GM12864 (cell line): Measurements from ENCODE around the gene BUD23.
"Not testable (repeated sequence)": the region's sequence is repeated elsewhere in the genome, so short reads cannot be mapped to it uniquely, and the experiment has no call there.

Experiments
- DNase-seq: peaks from one replicate; pipeline ENCODE4 v3.0.0-alpha.2; 2011; ENCODE audit warnings: low read depth
- H3K4me3 ChIP-seq: 2 replicates; pipeline ENCODE4 v1.5.1; 2011; ENCODE audit warnings: mild to moderate bottlenecking, low read depth, low read length, control low read depth
- TF ChIP-seq, protein P1 (sequence below): IDR thresholded peaks from 2 replicates; pipeline ENCODE4 v1.5.1; 2011; ENCODE audit warnings: low read depth, mild to moderate bottlenecking, moderate library complexity, low read length, control low read depth, inconsistent platforms; ENCODE audit errors: missing control alignments

BUD23 gene

DNA sequence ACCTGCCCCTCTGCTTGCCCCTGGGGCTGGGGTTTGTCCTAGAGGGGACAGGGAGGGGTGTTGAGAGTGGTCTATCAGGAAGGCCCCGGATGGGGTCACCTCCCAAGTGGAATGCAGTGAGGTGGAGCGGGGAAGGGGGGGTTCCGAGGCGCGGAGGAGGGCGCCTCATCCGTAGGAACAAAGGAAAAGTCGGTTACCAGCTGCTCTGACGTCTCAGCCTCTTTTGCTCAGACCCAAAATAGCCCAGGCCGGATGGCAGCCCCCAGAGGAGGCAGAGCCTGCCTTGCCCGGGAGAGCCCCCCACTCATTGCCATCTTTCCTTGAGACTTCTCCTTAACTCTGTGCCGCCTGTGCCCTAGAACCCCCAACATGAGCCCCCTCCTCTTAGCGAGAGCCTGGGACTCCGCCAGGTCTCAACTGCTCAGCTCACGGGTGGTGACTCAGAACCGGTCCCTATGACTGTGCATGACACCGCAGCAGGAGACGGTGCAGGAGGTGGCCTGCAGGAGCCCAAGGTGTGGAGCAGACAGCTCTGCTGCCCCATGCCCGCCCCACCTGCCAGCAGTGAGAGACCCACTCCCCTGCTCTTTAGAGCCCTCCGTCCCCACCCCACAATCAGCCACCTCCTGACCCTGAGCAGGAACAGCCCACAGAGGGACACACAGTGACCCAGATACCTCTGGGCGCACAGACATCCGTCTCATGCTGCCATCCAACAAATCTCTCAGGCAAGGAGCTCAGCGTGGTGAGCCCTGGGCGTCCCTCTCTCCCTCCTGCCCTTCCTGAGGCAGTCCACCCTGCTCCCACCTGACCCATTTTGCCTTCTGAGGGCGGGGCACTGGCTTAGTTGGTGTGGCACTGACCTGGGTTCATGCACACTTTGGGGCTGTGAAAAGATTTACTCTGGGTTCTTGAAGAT is 23.0 kb downstream of the BUD23 start:
- no peak for DNase-seq
- no peak overlapping the region for H3K4me3 ChIP-seq
- TF ChIP-seq, protein P1, sequence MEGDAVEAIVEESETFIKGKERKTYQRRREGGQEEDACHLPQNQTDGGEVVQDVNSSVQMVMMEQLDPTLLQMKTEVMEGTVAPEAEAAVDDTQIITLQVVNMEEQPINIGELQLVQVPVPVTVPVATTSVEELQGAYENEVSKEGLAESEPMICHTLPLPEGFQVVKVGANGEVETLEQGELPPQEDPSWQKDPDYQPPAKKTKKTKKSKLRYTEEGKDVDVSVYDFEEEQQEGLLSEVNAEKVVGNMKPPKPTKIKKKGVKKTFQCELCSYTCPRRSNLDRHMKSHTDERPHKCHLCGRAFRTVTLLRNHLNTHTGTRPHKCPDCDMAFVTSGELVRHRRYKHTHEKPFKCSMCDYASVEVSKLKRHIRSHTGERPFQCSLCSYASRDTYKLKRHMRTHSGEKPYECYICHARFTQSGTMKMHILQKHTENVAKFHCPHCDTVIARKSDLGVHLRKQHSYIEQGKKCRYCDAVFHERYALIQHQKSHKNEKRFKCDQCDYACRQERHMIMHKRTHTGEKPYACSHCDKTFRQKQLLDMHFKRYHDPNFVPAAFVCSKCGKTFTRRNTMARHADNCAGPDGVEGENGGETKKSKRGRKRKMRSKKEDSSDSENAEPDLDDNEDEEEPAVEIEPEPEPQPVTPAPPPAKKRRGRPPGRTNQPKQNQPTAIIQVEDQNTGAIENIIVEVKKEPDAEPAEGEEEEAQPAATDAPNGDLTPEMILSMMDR: no peak

DNA sequence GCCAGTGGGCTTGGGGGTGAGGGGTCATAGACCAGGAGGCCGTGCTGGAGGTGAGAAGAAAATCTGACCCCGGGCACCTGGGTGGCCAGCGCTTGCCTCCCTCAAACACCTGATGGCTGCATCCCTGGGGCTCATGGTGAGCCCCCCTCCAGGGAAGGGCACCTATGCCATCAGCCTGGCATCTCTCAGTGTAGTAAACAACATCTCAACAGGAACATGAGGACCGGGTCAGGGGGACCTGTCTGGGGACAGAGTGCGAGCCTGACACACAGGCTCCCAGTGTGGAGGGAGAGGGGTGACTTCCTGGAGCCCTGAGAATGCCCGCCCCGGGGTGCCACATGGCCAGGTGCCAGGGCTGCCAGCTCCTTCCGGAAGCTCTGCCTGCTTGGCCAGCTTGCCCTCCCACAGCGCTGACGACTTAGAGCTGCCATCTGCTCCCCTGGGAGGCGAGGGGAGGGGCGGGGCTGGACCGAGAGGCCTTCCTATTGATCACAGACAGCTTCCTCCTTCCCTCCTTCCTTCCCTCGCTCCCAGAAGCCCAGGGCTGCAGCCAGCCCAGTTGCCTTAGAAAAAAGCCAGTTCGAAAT is 23.7 kb downstream of the BUD23 start:
- no peak overlapping the region for H3K4me3 ChIP-seq
- TF ChIP-seq, protein P1: no peak
- DNase-seq: no peak

DNA sequence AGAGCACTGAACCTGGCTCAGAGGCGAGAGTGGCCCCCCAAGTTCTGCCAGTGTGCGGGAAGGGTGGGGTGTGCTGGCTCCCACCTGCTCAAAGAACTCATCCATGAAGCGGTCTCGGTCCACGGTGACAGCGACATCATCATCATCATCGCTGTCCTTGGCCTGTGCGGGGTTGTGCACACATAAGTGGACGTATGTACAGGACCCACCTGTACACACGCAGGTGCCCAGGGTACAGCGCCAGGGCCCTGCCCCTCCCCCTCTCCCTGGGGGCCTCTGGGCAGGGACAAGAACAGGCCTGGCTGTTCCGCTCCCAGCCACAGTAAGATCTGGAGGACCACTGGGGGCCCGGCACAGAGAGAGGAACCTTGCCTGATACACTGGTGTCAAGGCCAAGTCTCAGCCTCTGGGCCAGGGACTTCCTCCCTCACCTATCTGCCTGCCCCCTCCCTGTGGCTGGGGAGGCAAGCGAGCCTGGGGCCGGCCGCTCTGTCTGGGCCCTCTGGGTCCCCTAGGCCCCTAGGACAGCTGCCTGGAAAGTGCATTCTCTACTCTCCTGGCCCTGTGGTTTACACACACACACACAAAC is 25.7 kb downstream of the BUD23 start:
- H3K4me3 ChIP-seq: no peak overlapping the region
- DNase-seq: no peak
- TF ChIP-seq, protein P1: no peak

DNA sequence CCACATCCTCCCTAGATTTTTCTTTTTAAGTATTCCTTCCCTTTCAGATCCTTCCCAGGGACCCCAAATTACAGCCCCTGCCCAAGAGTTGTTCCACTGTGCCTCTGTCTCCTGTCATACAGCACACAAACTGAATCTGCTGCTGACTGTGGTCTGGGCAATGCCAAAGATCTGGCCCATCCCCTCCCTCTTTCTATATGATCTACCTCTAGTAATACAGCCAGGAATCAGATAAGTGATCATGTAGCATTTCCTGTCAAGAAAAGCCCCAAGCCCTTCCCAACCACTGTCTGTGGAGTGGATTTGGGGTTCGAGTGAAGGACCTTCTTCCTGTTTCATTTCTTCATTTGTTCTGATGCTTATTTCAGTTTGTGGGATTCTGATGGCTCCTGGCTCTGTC is 29.4 kb downstream of the BUD23 start:
- H3K4me3 ChIP-seq: no peak overlapping the region
- DNase-seq: no peak
- TF ChIP-seq, protein P1: no peak

DNA sequence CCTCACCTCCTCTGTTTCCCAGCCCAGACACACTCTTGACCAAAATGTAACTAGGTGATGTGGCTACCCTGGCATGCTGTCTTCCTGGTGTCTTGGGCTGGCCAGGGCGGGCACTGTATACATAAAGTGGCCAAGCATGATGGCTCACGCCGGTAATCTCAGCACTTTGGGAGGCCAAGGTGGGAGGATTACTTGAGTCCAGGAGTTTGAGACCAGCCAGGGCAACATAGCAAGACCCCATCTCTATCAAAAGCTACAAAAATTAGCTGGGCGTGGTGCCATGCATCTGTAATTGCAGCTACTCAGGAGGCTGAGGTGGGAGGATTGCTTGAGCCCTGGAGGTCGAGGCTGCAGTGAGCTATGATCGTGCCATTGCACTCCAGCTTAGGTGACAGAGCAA is 29.9 kb downstream of the BUD23 start:
- DNase-seq, H3K4me3 ChIP-seq: not testable (repeated sequence)

DNA sequence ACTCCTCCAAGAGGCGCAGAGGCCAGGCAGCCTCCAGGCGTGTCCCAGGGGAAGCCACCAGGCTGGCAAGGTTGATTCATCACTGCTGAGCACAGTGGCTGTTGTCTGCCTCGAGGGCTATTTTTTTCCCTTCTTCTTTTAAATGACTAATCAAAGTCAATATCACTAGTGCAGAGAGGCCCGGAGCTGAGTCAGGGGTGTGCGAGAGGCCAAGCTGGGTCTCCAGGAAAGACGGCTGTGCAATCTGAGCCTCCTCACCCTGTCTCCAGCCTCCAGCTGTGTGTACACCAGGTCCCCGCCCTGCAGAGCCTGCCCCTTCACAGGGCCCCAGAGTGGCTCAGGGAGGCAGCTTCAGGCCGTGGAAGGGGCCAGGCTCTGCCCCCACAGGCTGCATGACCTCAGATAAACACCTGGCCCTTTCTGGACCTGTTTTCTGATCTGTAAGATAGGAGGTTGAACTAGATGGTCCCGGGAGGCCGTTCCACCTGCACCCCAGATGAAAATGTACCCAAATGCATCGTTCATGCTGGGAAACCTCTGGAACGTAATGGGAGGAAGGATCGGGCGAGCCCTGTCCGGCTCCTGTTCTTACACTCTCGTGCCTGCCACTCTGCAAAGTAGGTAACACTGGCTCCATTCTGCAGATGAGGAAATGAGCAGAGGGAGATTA is 32.4 kb downstream of the BUD23 start:
- no peak overlapping the region for H3K4me3 ChIP-seq
- DNase-seq: no peak
- TF ChIP-seq, protein P1: no peak

DNA sequence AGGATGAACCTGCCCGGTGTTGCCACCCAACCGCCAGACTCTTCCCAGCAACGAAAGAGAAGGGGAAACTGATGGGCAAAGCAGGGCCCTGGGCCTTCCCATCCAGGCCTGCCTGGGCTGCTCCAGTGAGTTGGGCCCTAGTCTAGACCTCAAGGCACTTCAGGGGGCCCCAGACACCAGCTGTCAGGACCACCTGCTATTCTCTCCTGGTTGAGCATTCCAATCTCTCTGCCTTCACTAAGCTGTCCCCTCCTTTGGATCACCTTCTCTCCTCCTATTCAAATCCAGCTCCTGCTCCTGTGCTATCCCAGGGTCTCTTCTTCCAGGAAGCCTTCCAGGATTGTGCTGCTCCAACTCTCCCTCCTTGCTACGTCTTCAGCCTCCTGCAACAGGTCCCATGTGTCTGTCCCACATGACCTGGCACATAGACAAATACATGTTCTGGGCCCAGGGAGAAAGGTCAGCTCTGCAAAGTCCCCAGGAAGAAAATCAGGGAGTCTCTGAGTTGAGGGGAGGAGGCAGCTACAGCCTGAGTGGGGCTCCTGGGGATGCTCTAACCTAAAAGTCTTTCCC is 33.0 kb downstream of the BUD23 start:
- no peak for DNase-seq
- TF ChIP-seq, protein P1: no peak
- H3K4me3 ChIP-seq: no peak overlapping the region
